Muscle of leg (tissue), 11 donors: ENCODE results near the gene INPP5J. TPM values are rescaled to one million over a fixed set of nuclear protein-coding genes. Genes with fewer than 3 reads are reported as not detected.

Experiments
- DNase-seq: peaks from one replicate; pipeline ENCODE4 v3.0.0; 2013
- H3K27ac ChIP-seq: one replicate; pipeline ENCODE4 v1.5.1; 2013; ENCODE audit warnings: mild to moderate bottlenecking, low read length, control low read depth
- H3K27me3 ChIP-seq: one replicate; pipeline ENCODE4 v1.6.1; 2013; ENCODE audit warnings: low read length; ENCODE audit not compliant: control insufficient read depth, insufficient read depth
- H3K36me3 ChIP-seq: one replicate; pipeline ENCODE4 v1.6.1; 2013; ENCODE audit warnings: low read length; ENCODE audit not compliant: control insufficient read depth, insufficient read depth
- H3K4me1 ChIP-seq: one replicate; pipeline ENCODE4 v1.6.1; 2013; ENCODE audit warnings: low read length; ENCODE audit not compliant: control insufficient read depth, insufficient read depth
- H3K4me3 ChIP-seq: one replicate; pipeline ENCODE4 v1.5.1; 2013; ENCODE audit warnings: low read length, control low read depth
- H3K9me3 ChIP-seq: replicated peaks from 2 replicates; pipeline ENCODE4 v1.6.1; 2013; ENCODE audit warnings: low read depth, low read length; ENCODE audit not compliant: control insufficient read depth
- WGBS: methylation state at CpG from one replicate; pipeline ENCODE4 v1.1.5; 2013; ENCODE audit warnings: missing lambda C conversion rate; ENCODE audit not compliant: insufficient coverage; 5-methylcytosine and 5-hydroxymethylcytosine counted together
- polyA plus RNA-seq, 8 donors: library from polyadenylated mRNA; unstranded; fragments of 120-200 nt; gene quantifications; one replicate each; pipeline versions ENCODE4 v1.2.1 to v1.2.3, GENCODE V29; 2013; ENCODE audit warnings: inconsistent platforms in 1 of 8, low replicate concordance in 1 of 8; ENCODE audit not compliant: insufficient read length in 8 of 8, insufficient read depth in 1 of 8
- total RNA-seq: library from RNA; stranded (reverse); fragments of 120-200 nt; gene quantifications from one replicate; pipeline ENCODE4 v1.2.4, GENCODE V29; 2013

The INPP5J gene
- total and polyA plus RNA-seq, 9 donors = 0.35 to 1.7 (median 1.1) TPM

GRCh38 chr22:31137721-31138120 is 15.0 kb downstream of the INPP5J start:
- H3K4me3 ChIP-seq = no peak overlapping the region
- no peaks in the 10 kb centered on the region for H3K36me3 ChIP-seq
- H3K27ac ChIP-seq = no peak overlapping the region
- no peaks in the 10 kb centered on the region for H3K9me3 ChIP-seq
- no peak for DNase-seq
- peaks cover 5% of the 10 kb centered on the region for H3K4me1 ChIP-seq
- WGBS = 80% methylated on average over 9 of the region's 10 CpGs
- peaks cover 19% of the 10 kb centered on the region for H3K27me3 ChIP-seq

GRCh38 chr22:31138126-31138525 is 15.4 kb downstream of the INPP5J start:
- H3K4me1 ChIP-seq = peaks cover 8% of the 10 kb centered on the region
- no peak for DNase-seq
- H3K27ac ChIP-seq = no peak overlapping the region
- 77% methylated on average over 8 of the region's 10 CpGs for WGBS
- H3K27me3 ChIP-seq = peaks cover 19% of the 10 kb centered on the region
- H3K4me3 ChIP-seq = no peak overlapping the region
- no peaks in the 10 kb centered on the region for H3K9me3 ChIP-seq
- H3K36me3 ChIP-seq = no peaks in the 10 kb centered on the region

GRCh38 chr22:31139066-31139465 is 16.3 kb downstream of the INPP5J start:
- no peak for DNase-seq
- H3K4me1 ChIP-seq = peaks cover 9% of the 10 kb centered on the region
- no peaks in the 10 kb centered on the region for H3K36me3 ChIP-seq
- no peak overlapping the region for H3K27ac ChIP-seq
- peaks cover 19% of the 10 kb centered on the region for H3K27me3 ChIP-seq
- no peaks in the 10 kb centered on the region for H3K9me3 ChIP-seq
- no CpG with 5 or more reads among the region's 3 CpGs for WGBS
- H3K4me3 ChIP-seq = no peak overlapping the region

- Histone ChIP-seq H3K27me3 (peaks cover 19% of the 10 kb centered on the region), H3K4me1 (peaks cover 9% of the 10 kb centered on the region), H3K4me3 (no peak within 1 kb of the TSS), H3K27ac (no peak within 1 kb of the TSS), H3K36me3 (no peaks in the 10 kb centered on the region), H3K9me3 (no peaks in the 10 kb centered on the region)
- peak; percentile 22 for DNase-seq
- WGBS = 14% methylated on average over 20 of the region's 24 CpGs
Measured at GRCh38 chr22:31139866-31140716, 17.3 kb downstream of the INPP5J start, which contains the start of gene PLA2G3. PLA2G3 (minus strand) TSS chr22:31140508; CDS start chr22:31140354, 154 bp downstream.

GRCh38 chr22:31140746-31141145 is 18.0 kb downstream of the INPP5J start:
- Histone ChIP-seq H3K27ac (no peak overlapping the region), H3K9me3 (no peaks in the 10 kb centered on the region)
- 81% methylated on average over 4 of the region's 5 CpGs for WGBS

GRCh38 chr22:31141551-31141950 is 18.8 kb downstream of the INPP5J start:
- peaks cover 9% of the 10 kb centered on the region for H3K4me1 ChIP-seq
- no peak overlapping the region for H3K4me3 ChIP-seq
- DNase-seq = no peak
- no peak overlapping the region for H3K27ac ChIP-seq
- no peaks in the 10 kb centered on the region for H3K36me3 ChIP-seq
- WGBS = 94% methylated on average over 2 of the region's 2 CpGs
- peaks cover 19% of the 10 kb centered on the region for H3K27me3 ChIP-seq
- H3K9me3 ChIP-seq = no peaks in the 10 kb centered on the region

More at GRCh38 chr22:31140746-31141145, 18.0 kb downstream of the INPP5J start:
- no peak for DNase-seq
- no peak overlapping the region for H3K4me3 ChIP-seq
- no peaks in the 10 kb centered on the region for H3K36me3 ChIP-seq
- peaks cover 19% of the 10 kb centered on the region for H3K27me3 ChIP-seq
- H3K4me1 ChIP-seq = peaks cover 9% of the 10 kb centered on the region

- DNase-seq = no peak
- Histone ChIP-seq H3K4me1 (peaks cover 9% of the 10 kb centered on the region), H3K4me3 (no peak overlapping the region), H3K27ac (no peak overlapping the region), H3K9me3 (peaks cover 2% of the 10 kb centered on the region), H3K36me3 (no peaks in the 10 kb centered on the region), H3K27me3 (peaks cover 19% of the 10 kb centered on the region)
- 66% methylated on average over 4 of the region's 4 CpGs for WGBS
Measured at GRCh38 chr22:31142285-31142684, 19.5 kb downstream of the INPP5J start.

- WGBS = 68% methylated on average over 2 of the region's 3 CpGs
- H3K27me3 ChIP-seq = peaks cover 21% of the 10 kb centered on the region
- H3K9me3 ChIP-seq = peaks cover 7% of the 10 kb centered on the region
- H3K4me3 ChIP-seq = no peak overlapping the region
- no peak for DNase-seq
- no peak overlapping the region for H3K27ac ChIP-seq
- no peaks in the 10 kb centered on the region for H3K36me3 ChIP-seq
- peaks cover 9% of the 10 kb centered on the region for H3K4me1 ChIP-seq
Measured at GRCh38 chr22:31143038-31143437, 20.3 kb downstream of the INPP5J start.

GRCh38 chr22:31143537-31143936 is 20.8 kb downstream of the INPP5J start:
- H3K27me3 ChIP-seq = peaks cover 20% of the 10 kb centered on the region
- peaks cover 11% of the 10 kb centered on the region for H3K4me1 ChIP-seq
- no peaks in the 10 kb centered on the region for H3K36me3 ChIP-seq
- DNase-seq = peak; percentile 48
- WGBS = 56% methylated on average over 3 of the region's 3 CpGs
- H3K9me3 ChIP-seq = peaks cover 7% of the 10 kb centered on the region
- no peak overlapping the region for H3K27ac ChIP-seq
- no peak overlapping the region for H3K4me3 ChIP-seq

- Histone ChIP-seq H3K4me1 (peaks cover 14% of the 10 kb centered on the region), H3K36me3 (no peaks in the 10 kb centered on the region), H3K27me3 (peaks cover 18% of the 10 kb centered on the region), H3K4me3 (no peak overlapping the region), H3K9me3 (peaks cover 7% of the 10 kb centered on the region), H3K27ac (no peak overlapping the region)
- DNase-seq = no peak
Measured at GRCh38 chr22:31144223-31144622, 21.5 kb downstream of the INPP5J start.
